Mesenchymal stem cell (in vitro differentiated cells and primary cell): Measurements from ENCODE around the gene KCNF1.

Experiments
- DNase-seq: peaks from one replicate; pipeline ENCODE4 v3.0.0-alpha.2; 2013
- H2AFZ ChIP-seq: one replicate; pipeline ENCODE4 v1.6.1; 2013; ENCODE audit warnings: low read depth, mild to moderate bottlenecking, control low read depth, inconsistent platforms, low read length, moderate library complexity
- H2AK5ac ChIP-seq: 2 replicates; pipeline ENCODE4 v1.6.1; 2013; ENCODE audit warnings: low read length, moderate library complexity, mild to moderate bottlenecking, inconsistent platforms; ENCODE audit not compliant: severe bottlenecking
- H2BK120ac ChIP-seq: one replicate; pipeline ENCODE4 v1.6.1; 2013; ENCODE audit warnings: low read depth, mild to moderate bottlenecking, inconsistent platforms, low read length, moderate library complexity
- H2BK12ac ChIP-seq, 2 experiments: one replicate each; pipeline ENCODE4 v1.6.1; 2013; ENCODE audit warnings: inconsistent platforms in 2 of 2, low read length in 2 of 2, mild to moderate bottlenecking in 2 of 2, moderate library complexity in 2 of 2, control low read depth in 1 of 2
- H2BK15ac ChIP-seq: one replicate; pipeline ENCODE4 v1.6.1; 2013; ENCODE audit warnings: mild to moderate bottlenecking, low read depth, inconsistent platforms; ENCODE audit not compliant: poor library complexity, severe bottlenecking
- H2BK5ac ChIP-seq: 2 replicates; pipeline ENCODE4 v1.6.1; 2013; ENCODE audit warnings: low read depth, mild to moderate bottlenecking, low read length, control low read depth, inconsistent platforms; ENCODE audit not compliant: poor library complexity, severe bottlenecking
- H3K14ac ChIP-seq, 2 experiments: one replicate each; pipeline ENCODE4 v1.6.1; 2013; ENCODE audit warnings: inconsistent platforms in 2 of 2, low read length in 2 of 2, control low read depth in 1 of 2, mild to moderate bottlenecking in 1 of 2, moderate library complexity in 1 of 2
- H3K18ac ChIP-seq, 2 experiments: one replicate each; pipeline ENCODE4 v1.6.1; 2013; ENCODE audit warnings: inconsistent platforms in 2 of 2, low read length in 2 of 2, control low read depth in 1 of 2, low read depth in 1 of 2, mild to moderate bottlenecking in 1 of 2
- H3K23ac ChIP-seq, 2 experiments: one replicate each; pipeline ENCODE4 v1.6.1; 2013; ENCODE audit warnings: inconsistent platforms in 2 of 2, low read length in 2 of 2, mild to moderate bottlenecking in 2 of 2, moderate library complexity in 2 of 2, control low read depth in 1 of 2
- H3K27ac ChIP-seq: 2 replicates; pipeline ENCODE4 v1.5.1; 2013; ENCODE audit warnings: mild to moderate bottlenecking, moderate library complexity, low read length, control low read depth, inconsistent platforms; ENCODE audit not compliant: poor library complexity, severe bottlenecking
- H3K27me3 ChIP-seq, 2 experiments: 2 replicates each; pipeline versions ENCODE4 v1.6.1 to v1.7.0; 2013; ENCODE audit warnings: low read length in 2 of 2, mild to moderate bottlenecking in 2 of 2, moderate library complexity in 2 of 2, control low read depth in 1 of 2, inconsistent platforms in 1 of 2; ENCODE audit not compliant: control insufficient read depth in 1 of 2, insufficient read depth in 1 of 2
- H3K36me3 ChIP-seq, 2 experiments: 2 replicates each; pipeline versions ENCODE4 v1.6.1 to v1.7.0; 2013; ENCODE audit warnings: low read length in 2 of 2, control low read depth in 1 of 2, inconsistent platforms in 1 of 2, low read depth in 1 of 2, mild to moderate bottlenecking in 1 of 2; ENCODE audit not compliant: insufficient read depth in 2 of 2, control insufficient read depth in 1 of 2
- H3K4ac ChIP-seq, 2 experiments: one replicate each; pipeline ENCODE4 v1.6.1; 2013; ENCODE audit warnings: inconsistent platforms in 2 of 2, low read length in 2 of 2, mild to moderate bottlenecking in 2 of 2, moderate library complexity in 2 of 2, control low read depth in 1 of 2, low read depth in 1 of 2
- H3K4me1 ChIP-seq: 2 replicates; pipeline ENCODE4 v1.6.1; 2013; ENCODE audit warnings: low read depth, low read length, control low read depth; ENCODE audit not compliant: control insufficient read depth, insufficient read depth
- H3K4me2 ChIP-seq: 2 replicates; pipeline ENCODE4 v1.6.1; 2013; ENCODE audit warnings: low read length, mild to moderate bottlenecking, inconsistent platforms; ENCODE audit not compliant: poor library complexity, severe bottlenecking
- H3K4me3 ChIP-seq, 2 experiments: 2 replicates each; pipeline versions ENCODE4 v1.5.1 to v1.7.0; 2013; ENCODE audit warnings: low read length in 2 of 2, mild to moderate bottlenecking in 2 of 2, control low read depth in 1 of 2, low read depth in 1 of 2; ENCODE audit not compliant: insufficient read depth in 1 of 2
- H3K79me1 ChIP-seq: replicated peaks from 2 replicates; pipeline ENCODE4 v1.6.1; 2013; ENCODE audit warnings: mild to moderate bottlenecking, control low read depth, low read length, inconsistent platforms; ENCODE audit not compliant: poor library complexity, severe bottlenecking
- H3K9ac ChIP-seq: 2 replicates; pipeline ENCODE4 v1.7.0; 2013; ENCODE audit warnings: mild to moderate bottlenecking, low read length, moderate library complexity
- H3K9me3 ChIP-seq: 2 replicates; pipeline ENCODE4 v1.7.0; 2013; ENCODE audit warnings: mild to moderate bottlenecking, low read length; ENCODE audit not compliant: control insufficient read depth
- H4K8ac ChIP-seq: one replicate; pipeline ENCODE4 v1.6.1; 2013; ENCODE audit warnings: inconsistent platforms, mild to moderate bottlenecking, low read length, moderate library complexity
- H4K91ac ChIP-seq: one replicate; pipeline ENCODE4 v1.6.1; 2013; ENCODE audit warnings: mild to moderate bottlenecking, low read length, inconsistent platforms
- WGBS: methylation state at CpG from one replicate; pipeline ENCODE4 v1.1.7; 2013; ENCODE audit warnings: mixed read lengths; 5-methylcytosine and 5-hydroxymethylcytosine counted together

The KCNF1 gene

GRCh38 chr2:10901160-10901939, 10.4 kb upstream of the KCNF1 start:
- H3K23ac ChIP-seq = no peak overlapping the region
- H3K9me3 ChIP-seq = no peaks in the 10 kb centered on the region
- no peak overlapping the region for H3K9ac ChIP-seq
- H3K27ac ChIP-seq = no peak overlapping the region
- H3K4ac ChIP-seq = no peak overlapping the region
- no peak overlapping the region for H2AK5ac ChIP-seq
- no peak overlapping the region for H2AFZ ChIP-seq
- H3K4me1 ChIP-seq = peaks cover 4% of the 10 kb centered on the region
- H3K27me3 ChIP-seq = peaks cover 5 to 15% of the 10 kb centered on the region in 2 experiments
- 42% methylated on average over 7 of the region's 12 CpGs for WGBS
- no peak overlapping the region for H2BK12ac ChIP-seq
- H3K4me2 ChIP-seq = no peak overlapping the region
- no peaks in the 10 kb centered on the region for H3K36me3 ChIP-seq
- no peak overlapping the region for H4K91ac ChIP-seq
- no peak overlapping the region for H3K14ac ChIP-seq
- no peak overlapping the region for H2BK15ac ChIP-seq
- H3K18ac ChIP-seq = no peak overlapping the region
- no peak overlapping the region for H3K4me3 ChIP-seq
- no peak overlapping the region for H2BK5ac ChIP-seq
- no peaks in the 10 kb centered on the region for H3K79me1 ChIP-seq
- H2BK120ac ChIP-seq = peak overlapping the region; percentile 34
- peak; percentile 72 for DNase-seq
- no peak overlapping the region for H4K8ac ChIP-seq

- Histone ChIP-seq H2AFZ (no peak overlapping the region), H3K4me3 (no peak overlapping the region), H3K79me1 (no peaks in the 10 kb centered on the region), H3K27me3 (peaks cover 18 to 32% of the 10 kb centered on the region in 2 experiments), H2BK120ac (no peak overlapping the region), H4K91ac (no peak overlapping the region), H3K9me3 (no peaks in the 10 kb centered on the region), H3K23ac (no peak overlapping the region), H3K4ac (no peak overlapping the region), H2BK5ac (no peak overlapping the region), H3K27ac (no peak overlapping the region), H2BK15ac (no peak overlapping the region), H3K18ac (no peak overlapping the region), H3K9ac (no peak overlapping the region), H2AK5ac (no peak overlapping the region), H3K4me1 (peaks cover 4% of the 10 kb centered on the region), H3K36me3 (no peaks in the 10 kb centered on the region), H3K14ac (no peak overlapping the region), H4K8ac (no peak overlapping the region), H3K4me2 (no peak overlapping the region), H2BK12ac (no peak overlapping the region)
- no peak for DNase-seq
- WGBS = 100% methylated on average over 1 of the region's 2 CpGs
Measured at GRCh38 chr2:10903861-10904210, 7.9 kb upstream of the KCNF1 start.

- Histone ChIP-seq H2BK5ac (no peak overlapping the region), H3K27me3 (peaks cover 22 to 38% of the 10 kb centered on the region in 2 experiments), H3K14ac (no peak overlapping the region), H3K79me1 (no peaks in the 10 kb centered on the region), H3K9me3 (no peaks in the 10 kb centered on the region), H3K18ac (no peak overlapping the region), H2BK120ac (no peak overlapping the region), H4K8ac (no peak overlapping the region), H3K36me3 (no peaks in the 10 kb centered on the region), H3K4me3 (no peak overlapping the region), H3K4me1 (peaks cover 4% of the 10 kb centered on the region), H2AFZ (no peak overlapping the region), H3K9ac (no peak overlapping the region), H2AK5ac (no peak overlapping the region), H3K4me2 (no peak overlapping the region), H2BK15ac (no peak overlapping the region), H3K27ac (no peak overlapping the region), H4K91ac (no peak overlapping the region), H2BK12ac (no peak overlapping the region), H3K23ac (no peak overlapping the region), H3K4ac (no peak overlapping the region)
- 93% methylated on average over 6 of the region's 6 CpGs for WGBS
- no peak for DNase-seq
Measured at GRCh38 chr2:10904455-10904854, 7.3 kb upstream of the KCNF1 start.

DNA sequence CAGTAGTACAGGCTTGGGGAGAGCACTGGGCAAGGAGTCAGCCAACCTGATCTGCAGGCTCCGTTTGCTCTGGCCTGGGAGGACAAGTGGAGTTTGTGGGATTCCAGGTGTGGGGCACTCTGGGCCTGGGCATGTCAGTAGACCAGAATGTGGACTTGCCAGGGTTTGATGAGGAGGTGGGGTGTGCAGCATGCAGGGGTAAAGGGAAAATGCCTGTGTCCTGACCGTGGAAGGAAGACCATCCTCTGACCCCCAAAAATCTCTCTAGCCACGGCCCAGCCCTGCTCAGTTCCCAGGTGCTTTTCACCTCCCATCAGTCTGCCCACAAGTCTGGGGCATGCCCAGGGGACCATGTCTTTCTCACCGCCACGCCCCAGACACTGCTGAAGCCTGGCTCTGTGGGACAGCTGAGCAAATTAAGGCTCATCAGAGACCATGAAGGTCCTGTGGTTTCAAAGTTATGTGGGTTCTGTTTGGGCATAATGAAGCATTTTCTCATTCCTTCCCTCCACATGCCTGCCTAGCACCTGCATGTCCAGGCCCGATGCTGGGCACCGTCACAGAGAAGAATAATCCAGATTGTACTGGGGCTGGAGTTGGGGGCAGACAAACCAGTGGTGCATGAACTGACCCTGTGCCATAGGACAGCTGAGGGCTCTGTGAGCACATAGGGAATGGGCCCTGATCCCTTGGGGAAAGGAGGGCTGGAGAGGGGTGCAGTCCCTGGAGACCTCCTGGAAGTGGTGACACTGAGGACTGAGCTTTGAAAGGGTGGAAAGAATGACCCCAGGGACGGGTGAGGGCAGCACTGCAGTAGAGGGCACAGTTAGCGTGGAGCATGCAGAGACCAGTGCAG, 6.5 kb upstream of the KCNF1 start:
- Histone ChIP-seq H4K91ac (no peak overlapping the region), H3K9ac (no peak overlapping the region), H2BK5ac (no peak overlapping the region), H3K36me3 (no peaks in the 10 kb centered on the region), H3K23ac (no peak overlapping the region), H3K27me3 (peaks cover 28 to 45% of the 10 kb centered on the region in 2 experiments), H3K4ac (no peak overlapping the region), H3K9me3 (no peaks in the 10 kb centered on the region), H4K8ac (no peak overlapping the region), H3K4me1 (peaks cover 4% of the 10 kb centered on the region), H2BK12ac (no peak overlapping the region), H2BK15ac (no peak overlapping the region), H3K79me1 (no peaks in the 10 kb centered on the region), H2AK5ac (no peak overlapping the region), H3K4me3 (no peak overlapping the region), H3K14ac (no peak overlapping the region), H3K27ac (no peak overlapping the region), H2BK120ac (no peak overlapping the region), H3K18ac (no peak overlapping the region), H3K4me2 (no peak overlapping the region), H2AFZ (no peak overlapping the region)
- 92% methylated on average over 8 of the region's 9 CpGs for WGBS
- no peak for DNase-seq
